HepG2 (cell line): ENCODE measurements around the gene AQP7. TPM values are rescaled to one million over a fixed set of nuclear protein-coding genes. Genes with fewer than 3 reads are reported as not detected.
"Not testable (repeated sequence)": the region's sequence is repeated elsewhere in the genome, so short reads cannot be mapped to it uniquely, and the experiment has no call there.

Source experiments
- ERF ChIP-seq: IDR thresholded peaks from 2 replicates; pipeline ENCODE4 v1.6.1; 2018; ENCODE audit warnings: missing biosample characterization, missing genetic modification reagents
- ESRRA ChIP-seq: sonication (generic); formaldehyde crosslinking; IDR thresholded peaks from 2 replicates; pipeline ENCODE4 v1.5.1; 2020; ENCODE audit warnings: mild to moderate bottlenecking, low read depth, missing genetic modification reagents
- FOSL2 ChIP-seq: sonication (generic); formaldehyde crosslinking; IDR thresholded peaks from 2 replicates; pipeline ENCODE4 v1.4.0; 2020; ENCODE audit warnings: missing genetic modification reagents
- FOXA3 ChIP-seq: IDR thresholded peaks from 2 replicates; pipeline ENCODE4 v1.6.1; 2016; ENCODE audit warnings: missing genetic modification reagents, missing compliant biosample characterization
- FOXK1 ChIP-seq: sonication (generic); formaldehyde crosslinking; IDR thresholded peaks from 2 replicates; pipeline ENCODE4 v1.4.0; 2020; ENCODE audit warnings: low read depth, missing genetic modification reagents, borderline replicate concordance
- FOXK2 ChIP-seq: fragments of 450-650 bp; IDR thresholded peaks from 2 replicates; pipeline ENCODE4 v1.6.1; 2016
- FOXP1 ChIP-seq, 2 experiments: fragments of 450-650 bp in 1 of 2; IDR thresholded peaks; 2 replicates each; pipeline ENCODE4 v1.6.1; 2017 to 2018; ENCODE audit warnings: antibody characterized with exemption in 1 of 2
- GFI1 ChIP-seq: sonication (generic); formaldehyde crosslinking; IDR thresholded peaks from 2 replicates; pipeline ENCODE4 v1.5.0; 2020; ENCODE audit warnings: missing genetic modification reagents, mild to moderate bottlenecking, borderline replicate concordance
- HDAC2 ChIP-seq: sonication (generic); formaldehyde crosslinking; IDR thresholded peaks from 2 replicates; pipeline ENCODE4 v1.4.0; 2020; ENCODE audit warnings: missing genetic modification reagents
- MED1 ChIP-seq: sonication (generic); formaldehyde crosslinking; IDR thresholded peaks from 2 replicates; pipeline ENCODE4 v1.4.0; 2020; ENCODE audit warnings: missing genetic modification reagents
- MLX ChIP-seq: IDR thresholded peaks from 2 replicates; pipeline ENCODE4 v1.6.1; 2016
- MXI1 ChIP-seq: IDR thresholded peaks from 3 replicates; pipeline ENCODE4 v1.6.1; 2012; ENCODE audit warnings: low read depth, low read length, inconsistent platforms, borderline replicate concordance
- PAXIP1 ChIP-seq: sonication (generic); formaldehyde crosslinking; conservative IDR thresholded peaks from 2 replicates; pipeline ENCODE4 v1.4.0; 2020; ENCODE audit warnings: mild to moderate bottlenecking, missing genetic modification reagents, moderate library complexity
- PITX1 ChIP-seq: sonication (generic); formaldehyde crosslinking; IDR thresholded peaks from 2 replicates; pipeline ENCODE4 v1.5.1; 2020; ENCODE audit warnings: mild to moderate bottlenecking, missing genetic modification reagents
- RARA ChIP-seq: IDR thresholded peaks from 2 replicates; pipeline ENCODE4 v1.6.1; 2016; ENCODE audit warnings: missing genetic modification reagents, missing compliant biosample characterization
- RFXAP ChIP-seq: sonication (generic); formaldehyde crosslinking; IDR thresholded peaks from 2 replicates; pipeline ENCODE4 v1.4.0; 2020; ENCODE audit warnings: missing genetic modification reagents, borderline replicate concordance
- ZNF563 ChIP-seq: sonication (generic); formaldehyde crosslinking; IDR thresholded peaks from 2 replicates; pipeline ENCODE4 v1.8.0; 2022; ENCODE audit warnings: mild to moderate bottlenecking, moderate library complexity, missing genetic modification reagents
- ZNF580 ChIP-seq: IDR thresholded peaks from 2 replicates; pipeline ENCODE4 v1.6.1; 2016; ENCODE audit warnings: low read depth, borderline replicate concordance
- ZNF609 ChIP-seq: sonication (generic); formaldehyde crosslinking; IDR thresholded peaks from 2 replicates; pipeline ENCODE4 v1.4.0; 2020; ENCODE audit warnings: mild to moderate bottlenecking, missing genetic modification reagents, borderline replicate concordance
- ZNF746 ChIP-seq: sonication (generic); formaldehyde crosslinking; IDR thresholded peaks from 2 replicates; pipeline ENCODE4 v1.8.0; 2022; ENCODE audit warnings: mild to moderate bottlenecking, missing genetic modification reagents
- ZNF788 ChIP-seq: sonication (generic); formaldehyde crosslinking; IDR thresholded peaks from 2 replicates; pipeline ENCODE4 v1.5.0; 2020; ENCODE audit warnings: mild to moderate bottlenecking, missing genetic modification reagents, borderline replicate concordance
- polyA plus RNA-seq, 8 experiments: library from polyadenylated mRNA; depleted of rRNA in 3 of 8; stranded (reverse) in 7 of 8; unstranded in 1 of 8; fragments of >200 nt; fragmentation: Illumina TruSeq in 4 of 8; extraction: Trizol in 4 of 8; gene quantifications; 2 replicates each; pipeline versions ENCODE4 v1.2.1 to v1.2.3, GENCODE V29; 2011 to 2016; ENCODE audit warnings: low read depth in 4 of 8, missing spikeins in 1 of 8, mixed read lengths in 1 of 8; ENCODE audit not compliant: insufficient read depth in 1 of 8
- total RNA-seq, 5 experiments: library from RNA; depleted of rRNA; stranded (reverse); fragments of >200 nt; fragmentation: Illumina TruSeq; extraction: Trizol; gene quantifications; 2 replicates each; pipeline ENCODE4 v1.2.3, GENCODE V29; 2016; ENCODE audit warnings: low read depth in 1 of 5

The AQP7 gene
- total and polyA plus RNA-seq, 2 of the 13 experiments (the other 11 are each of a cell fraction or from before 2014, with no cell fraction given) = 1.9 to 2.1 TPM

- TF ChIP-seq ERF (CRISPR knock-in tag) = 0 out of 2 replicates have a peak, but pooled peaks have one; percentile 53
- 0 out of 2 replicates have a peak, but pooled peaks have one; percentile 47 for TF ChIP-seq ZNF563 (CRISPR knock-in tag)
- 0 out of 2 replicates have a peak, but pooled peaks have one; percentile 22 for TF ChIP-seq ZNF580 (CRISPR knock-in tag)
- TF ChIP-seq FOSL2 (CRISPR knock-in tag) = peak; percentile 83
- TF ChIP-seq MLX (CRISPR knock-in tag) = peak; percentile 70; the same call in 1 of the 2 replicates
- peak; percentile 27; the same call in 1 of the 2 replicates for TF ChIP-seq ZNF746 (CRISPR knock-in tag)
- not testable (repeated sequence) for TF ChIP-seq FOXP1 (IDR thresholded peaks at IDR 0.05)
- TF ChIP-seq FOXP1 (CRISPR knock-in tag; IDR thresholded peaks at IDR 0.05) = peak; percentile 46
- peak; percentile 67 for TF ChIP-seq FOXK2
- peak; percentile 60; the same call in 1 of the 2 replicates for TF ChIP-seq FOXK1 (CRISPR knock-in tag)
- peak; percentile 92 for TF ChIP-seq GFI1
- peak; percentile 38; the same call in 1 of the 2 replicates for TF ChIP-seq ZNF609
- TF ChIP-seq ESRRA (CRISPR knock-in tag) = 0 out of 2 replicates have a peak, but pooled peaks have one; percentile 37
- TF ChIP-seq PITX1 (CRISPR knock-in tag) = 0 out of 2 replicates have a peak, but pooled peaks have one; percentile 6
- peak; percentile 77 for TF ChIP-seq RARA (CRISPR knock-in tag)
- peak; percentile 70; the same call in 1 of the 2 replicates for TF ChIP-seq RFXAP (CRISPR knock-in tag)
- TF ChIP-seq MED1 = peak; percentile 73
- TF ChIP-seq FOXA3 (CRISPR knock-in tag) = peak; percentile 51
- peak; percentile 82; the same call in 1 of the 2 replicates for TF ChIP-seq ZNF788
- peak; percentile 88 for TF ChIP-seq PAXIP1 (CRISPR knock-in tag)
- peak; percentile 54 for TF ChIP-seq HDAC2
- peak; percentile 57; the same call in 1 of the 3 replicates for TF ChIP-seq MXI1
These were observed 11.1 kb downstream of the AQP7 start (continued) for GRCh38 chr9:33391111-33391771.
